Measurements from ENCODE around the gene LMAN2.
"Not testable (repeated sequence)": the region's sequence is repeated elsewhere in the genome, so short reads cannot be mapped to it uniquely, and the experiment has no call there.

Gene LMAN2

GRCh38 chr5:177306674-177307543 lies 44.6 kb downstream of the LMAN2 start:
- DNase-seq (ENCODE audit: low spot score) = peak; percentile 63

DNA sequence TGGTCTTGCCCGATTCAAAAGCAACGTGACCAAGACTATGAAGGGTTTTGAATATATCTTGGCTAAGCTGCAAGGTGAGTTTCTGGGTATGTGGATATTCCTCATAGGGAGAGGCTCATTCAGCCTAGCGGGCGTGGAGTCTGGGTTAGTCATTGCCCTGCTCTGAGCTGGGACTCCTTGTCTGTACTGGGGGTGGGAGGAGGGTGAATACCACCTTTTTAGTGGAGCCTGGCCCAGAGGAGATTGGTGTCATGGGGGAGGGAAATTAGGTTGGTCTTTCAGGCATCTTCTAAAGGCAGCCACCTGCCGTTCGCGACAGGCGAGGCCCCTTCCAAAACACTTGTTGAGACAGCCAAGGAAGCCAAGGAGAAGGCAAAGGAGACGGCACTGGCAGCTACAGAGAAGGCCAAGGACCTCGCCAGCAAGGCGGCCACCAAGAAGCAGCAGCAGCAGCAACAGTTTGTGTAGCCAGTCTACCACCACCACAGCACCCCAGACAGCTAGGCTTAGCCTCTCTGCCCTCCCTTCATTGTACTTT lies 45.3 kb downstream of the LMAN2 start:
- not testable (repeated sequence) for DNase-seq (ENCODE audit: low spot score)

GRCh38 chr5:177304392-177305119 lies 46.9 kb downstream of the LMAN2 start:
- no peak for DNase-seq (ENCODE audit: low spot score)

DNA sequence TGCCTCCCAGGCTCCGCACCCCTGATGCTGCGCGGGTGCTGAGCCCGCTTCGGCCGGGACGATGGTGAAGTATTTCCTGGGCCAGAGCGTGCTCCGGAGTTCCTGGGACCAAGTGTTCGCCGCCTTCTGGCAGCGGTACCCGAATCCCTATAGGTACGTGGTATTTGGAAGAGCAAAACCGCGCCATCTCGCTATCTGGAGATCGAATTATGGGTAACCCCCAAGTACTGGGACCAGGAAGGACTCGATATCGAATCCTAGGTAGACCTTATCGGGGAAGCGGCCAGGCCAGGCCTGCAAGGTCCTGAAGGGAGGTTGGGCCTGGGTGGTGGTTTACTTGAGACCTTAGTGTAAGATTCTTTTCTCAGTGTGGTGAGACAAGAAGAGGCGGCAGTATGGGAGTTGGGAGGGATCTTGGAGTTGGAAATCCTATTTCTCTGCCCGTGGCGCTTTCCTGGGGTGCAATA lies 47.5 kb downstream of the LMAN2 start:
- no peak for DNase-seq (ENCODE audit: low spot score)

- DNase-seq (ENCODE audit: low spot score) = peak; percentile 68
Observed at GRCh38 chr5:177303121-177303924, 48.1 kb downstream of the LMAN2 start, which contains the start of the genes PRELID1 and RAB24. PRELID1 (plus strand) TSS chr5:177303799; CDS start chr5:177303986, 187 bp downstream. RAB24 (minus strand) TSS chr5:177303719; CDS start chr5:177303288, 431 bp downstream.

- no peak for DNase-seq (ENCODE audit: low spot score)
Observed at GRCh38 chr5:177302354-177303110, 48.9 kb downstream of the LMAN2 start.

GRCh38 chr5:177301503-177302165 lies 49.8 kb downstream of the LMAN2 start:
- DNase-seq (ENCODE audit: low spot score) = no peak

DNA sequence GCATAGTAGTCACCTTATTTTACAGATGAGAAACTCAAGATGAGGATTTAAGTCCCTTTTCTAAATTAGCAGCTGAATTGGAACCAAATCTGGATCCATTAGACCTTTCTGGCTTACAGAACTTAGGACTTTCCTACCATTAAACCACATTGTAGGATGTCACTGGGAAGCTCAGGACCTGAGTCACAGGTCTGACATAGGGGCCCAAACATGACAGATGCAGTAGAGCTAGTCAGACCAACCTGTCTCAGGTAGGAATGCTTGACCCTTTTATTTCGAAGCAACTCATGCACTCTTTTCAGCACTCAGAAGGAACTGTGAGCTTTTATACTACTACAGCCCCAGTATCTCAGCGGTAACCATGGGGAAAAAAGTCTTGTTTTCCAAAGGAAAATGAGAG lies 50.5 kb downstream of the LMAN2 start:
- DNase-seq (ENCODE audit: low spot score) = no peak

- DNase-seq (ENCODE audit: low spot score) = peak; percentile 88
Observed at GRCh38 chr5:177300236-177300880, 51.1 kb downstream of the LMAN2 start.

- no peak for DNase-seq (ENCODE audit: low spot score)
Observed at GRCh38 chr5:177299697-177300096, 51.8 kb downstream of the LMAN2 start.

- no peak for DNase-seq (ENCODE audit: low spot score)
Observed at GRCh38 chr5:177297922-177298321, 53.5 kb downstream of the LMAN2 start.

- no peak for DNase-seq (ENCODE audit: low spot score)
Observed at GRCh38 chr5:177296581-177296980, 54.9 kb downstream of the LMAN2 start.

- no peak for DNase-seq (ENCODE audit: low spot score)
Observed at GRCh38 chr5:177295924-177296323, 55.5 kb downstream of the LMAN2 start.

- DNase-seq (ENCODE audit: low spot score) = no peak
Observed at GRCh38 chr5:177294632-177295031, 56.8 kb downstream of the LMAN2 start.

DNA sequence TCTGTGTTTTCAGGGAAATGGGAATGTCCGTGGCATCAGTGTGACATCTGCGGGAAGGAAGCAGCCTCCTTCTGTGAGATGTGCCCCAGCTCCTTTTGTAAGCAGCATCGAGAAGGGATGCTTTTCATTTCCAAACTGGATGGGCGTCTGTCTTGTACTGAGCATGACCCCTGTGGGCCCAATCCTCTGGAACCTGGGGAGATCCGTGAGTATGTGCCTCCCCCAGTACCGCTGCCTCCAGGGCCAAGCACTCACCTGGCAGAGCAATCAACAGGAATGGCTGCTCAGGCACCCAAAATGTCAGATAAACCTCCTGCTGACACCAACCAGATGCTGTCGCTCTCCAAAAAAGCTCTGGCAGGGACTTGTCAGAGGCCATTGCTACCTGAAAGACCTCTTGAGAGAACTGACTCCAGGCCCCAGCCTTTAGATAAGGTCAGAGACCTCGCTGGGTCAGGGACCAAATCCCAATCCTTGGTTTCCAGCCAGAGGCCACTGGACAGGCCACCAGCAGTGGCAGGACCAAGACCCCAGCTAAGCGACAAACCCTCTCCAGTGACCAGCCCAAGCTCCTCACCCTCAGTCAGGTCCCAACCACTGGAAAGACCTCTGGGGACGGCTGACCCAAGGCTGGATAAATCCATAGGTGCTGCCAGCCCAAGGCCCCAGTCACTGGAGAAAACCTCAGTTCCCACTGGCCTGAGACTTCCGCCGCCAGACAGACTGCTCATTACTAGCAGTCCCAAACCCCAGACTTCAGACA lies 57.5 kb downstream of the LMAN2 start:
- no peak for DNase-seq (ENCODE audit: low spot score)

GRCh38 chr5:177291735-177292134 lies 59.7 kb downstream of the LMAN2 start:
- no peak for DNase-seq (ENCODE audit: low spot score)

DNA sequence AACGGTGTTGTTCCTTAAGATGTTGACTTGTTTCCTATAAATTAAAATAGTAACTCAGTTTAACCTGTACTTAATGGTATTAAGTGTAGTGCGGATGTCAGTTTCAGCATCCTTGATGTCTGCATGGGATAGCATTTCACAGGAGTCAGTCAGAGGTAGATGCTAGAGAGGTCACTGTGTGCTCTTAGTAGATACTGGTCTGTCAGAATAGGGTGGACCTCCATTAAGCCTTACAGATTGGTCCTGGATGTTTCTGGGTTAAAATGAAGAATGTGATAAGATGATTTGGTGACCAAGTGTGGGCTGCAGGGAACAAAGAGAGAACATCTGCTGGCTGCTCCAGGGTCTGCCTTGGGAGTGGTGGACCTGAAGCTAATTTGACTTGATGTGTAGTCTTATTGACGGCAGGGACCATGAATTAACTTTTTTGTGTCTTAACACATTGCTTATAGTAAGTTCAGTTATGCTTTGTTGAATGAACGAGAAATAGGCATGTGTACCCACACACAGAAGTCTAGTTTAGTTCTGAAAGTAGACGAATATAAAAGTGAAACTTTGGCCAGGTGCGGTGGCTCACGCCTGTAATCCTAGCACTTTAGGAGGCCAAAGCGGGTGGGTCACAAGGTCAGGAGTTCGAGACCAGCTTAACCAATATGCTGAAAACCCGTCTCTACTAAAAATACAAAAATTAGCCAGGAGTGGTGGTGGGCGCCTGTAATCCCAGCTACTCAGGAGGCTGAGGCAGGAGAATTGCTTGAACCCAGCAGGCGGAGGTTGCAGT lies 60.5 kb downstream of the LMAN2 start:
- DNase-seq (ENCODE audit: low spot score) = no peak

GRCh38 chr5:177288191-177288590 lies 63.3 kb downstream of the LMAN2 start:
- no peak for DNase-seq (ENCODE audit: low spot score)

All from pons (tissue), 1 donor.